ENCODE results near the gene CHKB.
A peak's percentile ranks its signal among the peaks of the same experiment; 100 is the strongest.

The CHKB gene

GRCh38 chr22:50602338-50602700, 19.7 kb upstream of the CHKB start:
- H3K4me3 ChIP-seq (ENCODE audit: low read depth, low read length) = no peak overlapping the region
- no peak for TF ChIP-seq CTCF (IDR thresholded peaks at IDR 0.05; ENCODE audit: control insufficient read depth, extremely low read depth, insufficient read depth)
- no peak for DNase-seq (ENCODE audit: low read depth)

- no peak for TF ChIP-seq CTCF (IDR thresholded peaks at IDR 0.05; ENCODE audit: control insufficient read depth, extremely low read depth, insufficient read depth)
- DNase-seq (ENCODE audit: low read depth) = no peak
- H3K4me3 ChIP-seq (ENCODE audit: low read depth, low read length) = peak overlapping the region; percentile 57
These were observed 19.2 kb upstream of the CHKB start for GRCh38 chr22:50601669-50602337.

GRCh38 chr22:50600967-50601668, 18.5 kb upstream of the CHKB start:
- no peak for TF ChIP-seq CTCF (IDR thresholded peaks at IDR 0.05; ENCODE audit: control insufficient read depth, extremely low read depth, insufficient read depth)
- no peak for DNase-seq (ENCODE audit: low read depth)
- peak overlapping the region; percentile 57 for H3K4me3 ChIP-seq (ENCODE audit: low read depth, low read length)

GRCh38 chr22:50600538-50600937, 17.9 kb upstream of the CHKB start, which contains the start of gene MAPK8IP2:
MAPK8IP2 (plus strand) TSS chr22:50600793; CDS start chr22:50600819, 26 bp downstream.
- peak within 1 kb of the TSS; percentile 57 for H3K4me3 ChIP-seq (ENCODE audit: low read depth, low read length)
- no peak for DNase-seq (ENCODE audit: low read depth)
- TF ChIP-seq CTCF (IDR thresholded peaks at IDR 0.05; ENCODE audit: control insufficient read depth, extremely low read depth, insufficient read depth) = no peak

GRCh38 chr22:50599816-50600455, 17.3 kb upstream of the CHKB start:
- no peak for DNase-seq (ENCODE audit: low read depth)
- H3K4me3 ChIP-seq (ENCODE audit: low read depth, low read length) = peak overlapping the region; percentile 29
- no peak for TF ChIP-seq CTCF (IDR thresholded peaks at IDR 0.05; ENCODE audit: control insufficient read depth, extremely low read depth, insufficient read depth)

- no peak overlapping the region for H3K4me3 ChIP-seq (ENCODE audit: low read depth, low read length)
- DNase-seq (ENCODE audit: low read depth) = no peak
- TF ChIP-seq CTCF (IDR thresholded peaks at IDR 0.05; ENCODE audit: control insufficient read depth, extremely low read depth, insufficient read depth) = no peak
These were observed 14.4 kb upstream of the CHKB start for GRCh38 chr22:50597097-50597496.

All from LNCaP clone FGC (cell line).